22Rv1 (cell line): ENCODE data around the gene RHEBL1.

Experiments
- H3K27ac ChIP-seq: fragments of 450-650 bp; 2 replicates; pipeline ENCODE4 v1.5.1; 2017
- ZFX ChIP-seq: fragments of 450-650 bp; IDR thresholded peaks from 2 replicates; pipeline ENCODE4 v1.6.1; 2017; ENCODE audit warnings: antibody characterized with exemption, borderline replicate concordance
- TF ChIP-seq, protein P1 (sequence below): fragments of 450-650 bp; IDR thresholded peaks from 2 replicates; pipeline ENCODE4 v1.5.1; 2017; ENCODE audit warnings: mild to moderate bottlenecking

RHEBL1 gene

DNA sequence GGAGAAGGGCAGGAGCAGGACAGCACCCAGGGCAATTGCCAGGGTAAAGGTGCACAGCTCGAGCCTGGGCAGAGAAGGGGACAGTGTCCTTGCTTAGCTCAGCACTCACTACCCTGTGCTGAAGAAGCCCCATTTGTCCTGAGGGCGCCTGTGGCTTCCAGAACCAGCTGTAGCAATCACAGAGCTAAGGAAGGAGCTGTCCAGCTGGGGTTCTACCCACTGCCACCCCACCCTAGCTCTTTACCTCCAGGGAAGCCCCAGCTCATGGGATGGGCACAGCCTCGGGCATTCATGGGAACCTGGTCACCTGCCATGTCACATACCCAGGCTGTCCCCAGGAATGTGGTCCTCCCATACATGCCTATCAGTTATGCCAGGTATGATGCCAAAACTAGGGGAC, 35.0 kb upstream of the RHEBL1 start:
- H3K27ac ChIP-seq: no peak overlapping the region
- TF ChIP-seq ZFX: no peak
- TF ChIP-seq, protein P1, sequence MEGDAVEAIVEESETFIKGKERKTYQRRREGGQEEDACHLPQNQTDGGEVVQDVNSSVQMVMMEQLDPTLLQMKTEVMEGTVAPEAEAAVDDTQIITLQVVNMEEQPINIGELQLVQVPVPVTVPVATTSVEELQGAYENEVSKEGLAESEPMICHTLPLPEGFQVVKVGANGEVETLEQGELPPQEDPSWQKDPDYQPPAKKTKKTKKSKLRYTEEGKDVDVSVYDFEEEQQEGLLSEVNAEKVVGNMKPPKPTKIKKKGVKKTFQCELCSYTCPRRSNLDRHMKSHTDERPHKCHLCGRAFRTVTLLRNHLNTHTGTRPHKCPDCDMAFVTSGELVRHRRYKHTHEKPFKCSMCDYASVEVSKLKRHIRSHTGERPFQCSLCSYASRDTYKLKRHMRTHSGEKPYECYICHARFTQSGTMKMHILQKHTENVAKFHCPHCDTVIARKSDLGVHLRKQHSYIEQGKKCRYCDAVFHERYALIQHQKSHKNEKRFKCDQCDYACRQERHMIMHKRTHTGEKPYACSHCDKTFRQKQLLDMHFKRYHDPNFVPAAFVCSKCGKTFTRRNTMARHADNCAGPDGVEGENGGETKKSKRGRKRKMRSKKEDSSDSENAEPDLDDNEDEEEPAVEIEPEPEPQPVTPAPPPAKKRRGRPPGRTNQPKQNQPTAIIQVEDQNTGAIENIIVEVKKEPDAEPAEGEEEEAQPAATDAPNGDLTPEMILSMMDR: no peak

DNA sequence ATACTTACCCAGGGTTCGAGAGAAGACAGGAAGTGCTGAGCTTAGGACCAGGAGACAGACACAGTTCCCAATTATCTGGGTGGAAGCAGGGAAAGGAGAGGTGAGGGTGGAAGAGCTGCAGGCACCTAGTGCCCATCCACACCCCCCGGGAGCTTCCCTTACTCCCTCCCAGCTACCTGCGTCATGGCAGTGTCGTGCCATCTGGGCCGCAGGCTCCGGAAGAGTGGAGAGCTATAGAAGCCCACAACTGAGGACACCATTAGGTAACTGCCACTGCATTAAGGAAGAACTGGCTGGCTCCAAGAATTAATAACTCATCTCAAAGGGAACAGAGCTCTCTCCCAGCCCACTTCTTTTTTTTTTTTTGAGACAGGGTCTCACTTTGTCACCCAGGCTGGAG, 30.6 kb upstream of the RHEBL1 start:
- H3K27ac ChIP-seq: no peak overlapping the region
- TF ChIP-seq, protein P1: no peak
- TF ChIP-seq ZFX: no peak

DNA sequence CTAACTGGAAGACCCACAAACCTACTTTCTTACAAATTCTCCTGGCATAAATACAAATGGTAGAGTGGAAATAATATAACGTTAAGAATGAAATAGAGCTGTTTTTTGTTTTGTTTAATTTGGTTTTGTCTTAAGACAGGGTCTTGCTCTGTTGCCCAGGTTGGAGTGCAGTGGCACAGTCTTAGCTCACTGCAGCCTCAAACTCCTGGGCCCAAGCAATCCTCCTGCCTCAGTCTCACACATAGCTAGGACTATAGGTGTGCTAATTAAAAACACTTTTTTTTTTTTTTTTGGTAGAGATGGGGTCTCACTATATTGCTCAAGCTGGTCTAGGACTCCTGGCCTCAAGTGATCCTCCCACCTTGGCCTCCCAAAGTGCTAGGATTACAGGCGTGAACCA, 28.9 kb upstream of the RHEBL1 start:
- no peak overlapping the region for H3K27ac ChIP-seq
- TF ChIP-seq ZFX: no peak
- TF ChIP-seq, protein P1: no peak

DNA sequence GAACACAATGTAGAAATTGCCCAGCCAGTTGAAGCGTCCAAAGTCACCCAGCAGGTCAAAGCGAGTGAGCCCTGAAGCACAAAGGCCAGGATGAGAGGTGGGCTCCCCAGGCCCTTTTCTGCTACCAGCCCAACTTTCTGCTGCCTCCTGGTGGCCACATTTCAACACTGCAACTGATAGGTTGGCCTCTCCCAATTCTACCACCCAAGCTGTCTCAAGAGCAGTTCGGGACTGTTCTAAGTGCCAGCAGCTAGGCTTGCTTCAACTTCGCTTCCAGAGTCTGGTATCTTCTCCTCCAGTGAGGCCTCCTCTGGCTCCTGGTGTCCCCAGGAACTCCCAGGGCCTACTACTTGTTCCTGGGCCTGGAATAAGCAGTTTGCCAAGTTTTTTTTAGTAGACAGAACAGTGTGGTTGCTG, 28.3 kb upstream of the RHEBL1 start:
- no peak overlapping the region for H3K27ac ChIP-seq
- TF ChIP-seq, protein P1: peak; percentile 99
- no peak for TF ChIP-seq ZFX

DNA sequence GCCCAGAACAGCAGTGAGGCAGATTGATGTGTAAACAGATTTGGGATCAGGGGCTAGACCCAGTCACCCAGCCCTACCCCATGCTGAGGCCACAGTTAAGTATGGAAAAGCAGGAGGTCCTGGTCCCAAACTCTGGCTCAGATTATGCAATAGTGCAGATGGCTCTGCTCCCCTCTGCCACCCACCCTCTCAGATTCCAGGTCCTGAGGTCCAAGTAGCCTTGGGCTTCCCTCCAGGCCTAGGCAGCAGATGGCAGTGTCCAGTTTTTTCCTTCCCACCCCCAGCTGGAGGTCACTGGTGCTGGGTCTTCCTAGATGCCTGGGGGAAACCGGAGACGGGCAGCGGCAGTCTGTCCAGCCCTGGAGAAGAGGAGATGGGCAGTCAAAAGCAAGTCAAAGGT, 27.6 kb upstream of the RHEBL1 start:
- TF ChIP-seq, protein P1: no peak
- no peak for TF ChIP-seq ZFX
- H3K27ac ChIP-seq: no peak overlapping the region

DNA sequence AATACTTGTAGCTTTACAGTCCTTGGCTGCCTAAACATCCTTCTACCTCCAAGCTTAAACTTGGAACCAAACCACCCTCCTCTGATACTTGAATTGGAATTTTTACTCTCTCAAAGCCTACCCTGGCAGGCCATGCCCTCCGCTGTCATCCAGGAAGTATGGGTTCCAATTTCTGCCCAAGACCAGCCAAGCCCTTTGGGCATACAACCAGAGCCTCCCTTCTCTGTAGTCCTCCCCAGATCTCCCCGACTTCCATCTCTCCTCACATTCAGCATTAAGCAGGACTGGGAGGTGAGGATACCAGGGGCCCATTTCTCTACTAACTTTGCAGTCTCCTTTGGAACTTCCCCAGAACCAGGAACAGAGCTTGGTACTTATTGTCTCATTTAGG, 25.2 kb upstream of the RHEBL1 start:
- TF ChIP-seq, protein P1: no peak
- TF ChIP-seq ZFX: no peak
- no peak overlapping the region; the same call in 1 of the 2 replicates for H3K27ac ChIP-seq

DNA sequence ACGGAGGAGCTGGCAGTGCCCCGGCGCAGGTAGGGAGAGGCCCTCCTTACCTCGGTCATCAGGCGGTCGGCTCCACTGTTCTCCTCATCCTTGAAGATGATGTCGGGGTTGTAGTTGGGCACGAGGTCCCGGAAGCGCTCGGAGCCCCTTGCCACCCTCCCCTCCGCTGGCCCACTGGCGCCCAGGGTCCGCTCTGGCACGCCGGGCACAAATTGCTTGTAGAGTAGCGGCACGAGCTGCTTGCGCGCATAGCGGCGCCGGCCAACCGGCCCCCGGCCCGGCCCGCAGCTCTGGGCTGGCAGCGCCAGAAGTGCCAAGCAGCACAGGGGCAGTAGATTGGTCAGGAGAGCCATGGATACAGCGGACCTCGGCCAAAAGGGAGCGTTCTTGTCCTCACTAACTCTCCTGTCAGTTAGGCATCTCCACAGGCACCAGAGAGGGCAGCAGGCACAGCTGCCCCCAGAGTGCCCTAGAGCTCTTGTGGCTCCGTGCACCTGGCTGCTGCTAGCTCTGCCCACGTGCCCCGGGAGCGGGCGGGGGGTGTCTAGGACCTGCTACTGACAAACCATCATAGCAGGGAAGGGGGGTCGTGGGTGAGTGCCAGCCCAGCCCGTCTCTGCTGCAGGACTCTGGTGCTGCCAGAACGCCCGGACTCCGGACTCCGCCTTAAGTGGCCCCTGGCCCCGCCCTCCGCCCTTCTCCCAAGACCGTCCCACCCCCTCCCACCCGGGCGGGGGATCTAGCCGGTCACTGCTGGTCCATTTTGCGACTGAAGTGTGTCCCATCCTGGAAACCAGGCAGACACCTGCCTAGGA, 24.6 kb upstream of the RHEBL1 start, which contains the start of gene DHH:
Gene DHH, minus strand, starts transcription at position 642 of the 815 bp plus-strand sequence. Its CDS starts 289 bp downstream, at position 353.
- TF ChIP-seq, protein P1: peak; percentile 30; the same call in 1 of the 2 replicates
- TF ChIP-seq ZFX: no peak
- no peak within 1 kb of the TSS; the same call in 1 of the 2 replicates for H3K27ac ChIP-seq
